T-helper 1 cell treated with Interleukin-12 subunit alpha and Interleukin-12 subunit beta and Interleukin-4 antibody, amounts not matched to agents 30 μg/mL and 1 μg/mL, for 36 hours (primary cell): ENCODE data around the gene LCT.

Experiments used
- H3K27ac Mint-ChIP-seq: one replicate; pipeline ENCODE4 v1.8.0; 2021; ENCODE audit warnings: mild to moderate bottlenecking, mixed read lengths
- H3K27me3 Mint-ChIP-seq: one replicate; pipeline ENCODE4 v1.8.0; 2021; ENCODE audit warnings: low read depth, mixed read lengths
- H3K36me3 Mint-ChIP-seq: one replicate; pipeline ENCODE4 v1.8.0; 2021; ENCODE audit warnings: low read depth, mixed read lengths
- H3K4me1 Mint-ChIP-seq: one replicate; pipeline ENCODE4 v1.8.0; 2021; ENCODE audit warnings: low read depth, mixed read lengths
- H3K4me3 Mint-ChIP-seq: one replicate; pipeline ENCODE4 v1.8.0; 2021; ENCODE audit warnings: mild to moderate bottlenecking, moderate library complexity, mixed read lengths
- H3K9me3 Mint-ChIP-seq: one replicate; pipeline ENCODE4 v1.8.0; 2021; ENCODE audit warnings: mixed read lengths

Gene LCT

GRCh38 chr2:135762022-135762421, 75.0 kb downstream of the LCT start:
- peaks cover 4% of the 10 kb centered on the region for H3K4me1 Mint-ChIP-seq
- no peaks in the 10 kb centered on the region for H3K27me3 Mint-ChIP-seq
- H3K36me3 Mint-ChIP-seq: peaks cover 46% of the 10 kb centered on the region
- H3K9me3 Mint-ChIP-seq: peaks cover 5% of the 10 kb centered on the region
- no peak overlapping the region for H3K27ac Mint-ChIP-seq
- H3K4me3 Mint-ChIP-seq: no peak overlapping the region

DNA sequence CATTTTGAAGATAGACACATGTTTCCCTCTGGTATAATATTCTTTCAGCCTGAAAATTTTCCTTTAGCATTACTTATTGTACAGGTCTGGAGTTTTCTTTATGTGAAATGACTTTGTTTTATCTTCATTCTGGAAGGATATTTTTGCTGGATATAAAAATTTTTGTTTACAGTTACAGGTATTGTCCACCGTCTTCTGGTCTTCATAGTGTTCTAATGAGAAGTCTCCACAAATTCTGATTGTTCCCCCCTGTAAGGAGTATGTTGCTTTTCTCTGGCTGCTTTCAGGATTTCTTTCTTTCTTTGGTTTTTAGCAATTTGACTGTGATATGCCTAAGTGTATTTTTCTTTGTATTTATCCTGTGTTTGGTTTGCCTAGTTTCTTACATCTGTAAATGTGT, 80.3 kb downstream of the LCT start:
- Mint-ChIP-seq H3K4me3 (no peak overlapping the region), H3K27me3 (no peaks in the 10 kb centered on the region), H3K36me3 (peaks cover 64% of the 10 kb centered on the region), H3K9me3 (peaks cover 17% of the 10 kb centered on the region), H3K27ac (no peak overlapping the region), H3K4me1 (peaks cover 3% of the 10 kb centered on the region)

DNA sequence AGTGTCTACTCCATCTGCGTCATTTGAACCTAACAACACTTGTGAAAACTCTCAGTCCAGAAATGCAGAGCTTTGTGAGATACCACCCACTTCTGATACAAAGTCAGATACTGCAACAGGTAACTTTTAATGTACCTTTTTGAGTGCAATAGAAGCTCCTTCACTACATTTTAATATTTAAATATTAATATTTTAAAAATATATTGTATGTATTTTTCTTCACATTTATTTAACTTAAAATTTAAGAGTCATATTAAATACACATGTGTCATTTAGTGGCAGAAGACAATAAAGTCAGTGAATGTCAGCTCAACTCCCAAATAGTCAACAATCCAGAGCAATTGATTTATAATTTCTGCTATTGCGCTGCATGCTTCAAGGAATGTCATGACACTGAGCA, 81.4 kb downstream of the LCT start:
- H3K4me1 Mint-ChIP-seq: peaks cover 3% of the 10 kb centered on the region
- H3K27ac Mint-ChIP-seq: no peak overlapping the region
- H3K9me3 Mint-ChIP-seq: peaks cover 17% of the 10 kb centered on the region
- no peak overlapping the region for H3K4me3 Mint-ChIP-seq
- H3K27me3 Mint-ChIP-seq: no peaks in the 10 kb centered on the region
- H3K36me3 Mint-ChIP-seq: peaks cover 62% of the 10 kb centered on the region

- Mint-ChIP-seq H3K27ac (no peak overlapping the region), H3K4me1 (peaks cover 39% of the 10 kb centered on the region)
Measured at GRCh38 chr2:135745545-135745944, 91.4 kb downstream of the LCT start.

DNA sequence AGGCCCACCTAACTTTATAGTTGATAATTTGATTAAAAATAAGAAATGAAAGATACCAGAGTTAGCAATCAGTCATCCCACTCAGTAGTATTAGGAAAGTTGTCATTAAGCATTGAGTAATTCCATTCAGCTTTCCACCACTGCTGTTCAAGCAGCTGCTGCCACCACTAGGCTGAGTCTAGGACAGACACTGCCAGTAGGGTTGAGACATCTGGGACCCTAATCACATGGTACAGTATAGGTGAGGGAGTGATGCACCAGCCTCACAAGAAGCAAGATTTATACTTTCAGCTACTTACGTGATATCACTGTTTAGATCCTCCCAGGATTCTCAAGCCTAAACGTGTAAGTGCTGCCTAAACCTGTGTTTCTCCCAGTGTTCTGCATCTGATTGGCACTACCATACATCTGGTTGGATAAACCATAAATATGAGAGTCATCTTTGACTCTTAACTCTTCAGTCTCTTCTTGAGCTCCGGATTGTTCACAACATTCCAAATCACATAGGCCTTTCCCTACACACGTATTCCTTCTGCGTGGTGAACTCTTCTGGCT, 92.1 kb downstream of the LCT start:
- peaks cover 38% of the 10 kb centered on the region for H3K4me1 Mint-ChIP-seq

More at GRCh38 chr2:135745545-135745944, 91.4 kb downstream of the LCT start:
- H3K36me3 Mint-ChIP-seq: peaks cover 36% of the 10 kb centered on the region
- H3K9me3 Mint-ChIP-seq: peaks cover 4% of the 10 kb centered on the region
- H3K4me3 Mint-ChIP-seq: no peak overlapping the region
- H3K27me3 Mint-ChIP-seq: no peaks in the 10 kb centered on the region

DNA sequence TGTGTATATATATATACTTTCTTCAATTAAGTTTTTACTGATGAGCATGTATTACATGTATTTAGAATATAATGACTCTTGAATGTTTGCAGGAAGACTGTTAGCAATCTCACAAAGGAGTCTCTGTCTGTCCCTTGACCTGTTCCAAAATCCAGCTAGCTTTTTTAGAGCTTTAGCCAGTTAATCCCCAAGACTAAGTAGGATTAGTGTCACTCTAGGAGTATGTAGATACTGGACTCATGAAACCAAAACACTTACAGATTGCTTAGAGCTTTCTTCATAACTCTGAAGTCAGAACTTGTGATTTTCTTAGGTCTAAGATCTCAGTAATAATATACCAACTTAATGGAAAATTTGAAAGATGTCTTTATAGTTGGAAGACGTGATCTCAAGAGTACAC, 93.1 kb downstream of the LCT start:
- H3K27ac Mint-ChIP-seq: peak overlapping the region; percentile 67
- H3K4me1 Mint-ChIP-seq: peaks cover 32% of the 10 kb centered on the region

More for the DNA sequence above, 92.1 kb downstream of the LCT start:
- Mint-ChIP-seq H3K36me3 (peaks cover 31% of the 10 kb centered on the region), H3K9me3 (peaks cover 4% of the 10 kb centered on the region), H3K27ac (no peak overlapping the region), H3K4me3 (no peak overlapping the region), H3K27me3 (no peaks in the 10 kb centered on the region)

DNA sequence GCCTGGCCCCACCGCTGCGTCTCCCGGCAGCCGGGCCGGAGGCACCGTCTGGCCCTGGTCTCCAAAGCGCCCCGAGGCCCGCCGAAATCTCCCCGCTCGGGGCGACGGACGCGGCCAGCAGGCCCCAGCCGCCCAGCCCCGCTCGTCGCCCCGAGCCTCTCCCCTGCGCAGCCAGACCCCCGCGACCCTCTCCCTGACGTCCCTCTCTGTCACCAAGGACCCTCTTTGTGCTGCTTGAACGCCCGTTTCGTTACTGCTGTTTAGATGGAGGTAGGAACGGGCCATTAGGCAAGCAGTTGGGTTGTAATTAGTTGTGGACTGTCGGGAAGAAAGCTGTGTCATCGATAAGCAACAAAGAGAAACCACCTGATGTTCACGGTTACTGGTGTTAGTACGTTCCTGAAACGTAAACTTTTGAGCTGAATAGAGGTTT, 94.6 kb downstream of the LCT start:
- Mint-ChIP-seq H3K36me3 (peaks cover 22% of the 10 kb centered on the region), H3K4me3 (peak overlapping the region; percentile 98), H3K27me3 (no peaks in the 10 kb centered on the region), H3K4me1 (peaks cover 30% of the 10 kb centered on the region), H3K27ac (peak overlapping the region; percentile 100), H3K9me3 (peaks cover 4% of the 10 kb centered on the region)

More for the DNA sequence above, 93.1 kb downstream of the LCT start:
- Mint-ChIP-seq H3K27me3 (no peaks in the 10 kb centered on the region), H3K4me3 (peak overlapping the region; percentile 75), H3K9me3 (peaks cover 4% of the 10 kb centered on the region), H3K36me3 (peaks cover 24% of the 10 kb centered on the region)

DNA sequence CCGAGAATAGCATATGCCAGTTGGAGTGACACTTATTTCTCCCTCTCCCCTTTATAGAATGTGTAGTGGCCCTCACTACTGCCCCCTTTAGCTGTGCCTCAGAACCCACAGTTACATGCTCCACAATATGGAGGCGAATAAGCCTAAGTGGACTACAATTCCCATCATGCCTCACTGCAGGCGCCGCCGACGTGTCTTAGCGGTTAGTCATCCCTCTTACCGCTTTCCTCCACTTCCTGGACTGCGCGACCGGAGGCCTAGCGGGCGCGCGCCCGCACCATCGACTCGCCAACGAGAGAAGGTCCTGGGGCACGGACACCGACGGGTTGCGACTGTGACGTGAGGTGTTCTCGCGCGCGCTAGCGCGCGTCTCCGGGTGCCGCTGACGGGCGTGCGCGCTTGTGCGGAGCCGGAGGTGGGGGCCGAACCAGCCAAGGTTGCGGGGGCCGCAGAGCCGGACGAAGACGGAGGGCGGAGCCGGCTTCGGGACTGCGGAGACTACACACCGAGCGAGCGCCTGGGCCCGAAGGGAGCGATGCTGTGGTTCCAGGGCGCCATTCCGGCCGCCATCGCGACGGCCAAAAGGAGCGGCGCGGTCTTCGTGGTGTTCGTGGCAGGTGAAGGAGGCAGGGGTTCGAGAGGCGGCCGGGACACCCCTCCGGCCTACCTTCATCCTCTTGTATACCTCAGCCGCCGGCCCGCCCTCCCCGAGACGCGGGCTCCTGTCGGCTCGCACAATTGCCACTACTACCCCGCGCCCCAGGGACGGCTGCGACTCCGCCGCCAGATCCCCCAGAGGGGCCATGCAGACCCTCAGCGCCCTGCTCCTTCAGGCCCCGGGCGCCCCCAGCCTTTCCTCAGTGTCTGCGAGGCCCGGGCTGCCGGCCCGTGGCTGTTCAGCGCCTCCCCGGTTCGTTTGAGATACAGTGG, 95.3 kb downstream of the LCT start, which contains the start of gene UBXN4:
Gene UBXN4, plus strand, starts transcription at position 461 of the 930 bp plus-strand sequence. Its CDS starts 75 bp downstream, at position 536.
- Mint-ChIP-seq H3K36me3 (peaks cover 19% of the 10 kb centered on the region), H3K4me3 (peak within 1 kb of the TSS; percentile 98), H3K9me3 (peaks cover 4% of the 10 kb centered on the region), H3K27ac (peak within 1 kb of the TSS; percentile 100), H3K27me3 (no peaks in the 10 kb centered on the region), H3K4me1 (peaks cover 28% of the 10 kb centered on the region)

GRCh38 chr2:135741043-135741394, 96.0 kb downstream of the LCT start:
- Mint-ChIP-seq H3K9me3 (peaks cover 4% of the 10 kb centered on the region), H3K27me3 (no peaks in the 10 kb centered on the region), H3K4me3 (no peak overlapping the region), H3K4me1 (peaks cover 22% of the 10 kb centered on the region), H3K27ac (no peak overlapping the region), H3K36me3 (peaks cover 13% of the 10 kb centered on the region)

GRCh38 chr2:135740206-135740605, 96.8 kb downstream of the LCT start:
- H3K27ac Mint-ChIP-seq: no peak overlapping the region
- H3K36me3 Mint-ChIP-seq: peaks cover 10% of the 10 kb centered on the region
- H3K4me3 Mint-ChIP-seq: no peak overlapping the region
- H3K27me3 Mint-ChIP-seq: no peaks in the 10 kb centered on the region
- H3K4me1 Mint-ChIP-seq: peaks cover 20% of the 10 kb centered on the region
- peaks cover 4% of the 10 kb centered on the region for H3K9me3 Mint-ChIP-seq
